GM08714 (cell line): Measurements from ENCODE around the gene HAPLN3.

Experiments used
- H3K4me3 ChIP-seq: fragments of 200-500 bp; sonication (Bioruptor generic); 2 replicates; pipeline ENCODE4 v1.5.1; 2014; ENCODE audit warnings: mild to moderate bottlenecking, low read length, inconsistent platforms
- ZNF274 ChIP-seq: IDR thresholded peaks from 2 replicates; pipeline ENCODE4 v1.6.1; 2012; ENCODE audit warnings: mild to moderate bottlenecking, low read depth, low read length

HAPLN3 gene

GRCh38 chr15:88891540-88892254 is 3.6 kb downstream of the HAPLN3 start:
- H3K4me3 ChIP-seq: no peak overlapping the region
- TF ChIP-seq ZNF274: no peak

DNA sequence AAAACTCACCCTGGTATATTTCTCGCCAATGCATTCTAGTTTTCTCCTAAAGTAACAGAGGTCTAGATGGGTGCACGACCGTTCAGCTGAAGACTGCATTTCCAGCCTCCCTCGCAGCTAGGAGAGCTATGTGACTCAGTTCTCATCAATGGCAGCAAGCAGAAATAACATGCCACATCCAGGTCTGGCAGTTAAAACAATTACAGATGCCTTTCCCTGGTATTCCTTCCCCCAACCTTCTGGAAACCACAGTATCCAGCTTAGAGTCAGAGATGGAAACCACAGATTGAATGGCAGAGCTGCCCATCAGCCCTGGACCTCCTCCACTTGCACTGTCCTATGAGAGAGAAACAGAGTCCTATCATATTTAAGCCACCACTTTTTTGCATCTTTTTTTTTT is 4.8 kb downstream of the HAPLN3 start:
- no peak overlapping the region for H3K4me3 ChIP-seq
- TF ChIP-seq ZNF274: no peak

DNA sequence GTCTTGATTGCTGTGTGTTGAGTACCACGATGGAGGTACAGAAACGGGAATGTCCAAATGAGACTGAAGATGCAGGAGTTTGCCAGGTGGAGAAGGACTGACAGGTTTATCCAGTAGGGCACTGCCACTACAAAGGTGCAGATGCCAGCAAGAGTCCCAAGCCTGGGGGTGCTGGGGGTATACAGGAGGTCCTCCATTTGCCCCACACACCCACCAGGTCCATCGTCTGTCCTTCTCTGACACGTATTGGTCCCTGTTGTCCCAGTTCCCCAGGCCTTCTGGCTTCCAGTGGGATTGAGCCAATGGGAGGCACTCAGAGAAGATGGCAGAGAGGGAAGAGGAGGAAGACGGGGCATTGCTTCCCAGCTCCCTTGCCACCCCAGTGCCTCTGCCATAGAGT is 6.6 kb downstream of the HAPLN3 start:
- no peak overlapping the region for H3K4me3 ChIP-seq
- no peak for TF ChIP-seq ZNF274

DNA sequence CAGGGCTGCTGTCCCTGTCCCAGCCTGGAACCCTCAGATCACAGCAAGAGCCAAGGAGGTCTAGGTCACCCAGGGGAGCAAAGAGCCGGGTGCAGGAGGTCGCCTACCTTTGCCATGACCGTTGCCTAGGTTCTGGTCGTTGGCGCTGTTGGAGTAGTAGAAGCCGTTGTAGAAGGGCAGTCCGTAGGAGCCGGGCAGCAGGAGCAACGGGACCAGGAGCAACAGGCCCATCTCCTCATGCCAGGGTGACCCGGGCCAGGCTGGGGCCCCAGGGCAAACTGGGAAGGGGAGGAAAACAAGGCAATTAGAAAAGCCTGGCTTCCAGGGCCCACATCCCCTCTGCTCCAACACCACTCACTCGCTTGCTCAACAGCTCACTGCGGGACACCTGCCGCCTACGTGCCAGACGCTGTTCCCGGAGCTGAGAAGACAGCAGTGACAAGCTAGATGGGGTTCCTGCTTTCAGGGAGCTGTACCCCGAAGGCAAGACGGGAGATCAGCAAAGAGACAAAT is 8.2 kb downstream of the HAPLN3 start:
- H3K4me3 ChIP-seq: no peak overlapping the region
- no peak for TF ChIP-seq ZNF274

DNA sequence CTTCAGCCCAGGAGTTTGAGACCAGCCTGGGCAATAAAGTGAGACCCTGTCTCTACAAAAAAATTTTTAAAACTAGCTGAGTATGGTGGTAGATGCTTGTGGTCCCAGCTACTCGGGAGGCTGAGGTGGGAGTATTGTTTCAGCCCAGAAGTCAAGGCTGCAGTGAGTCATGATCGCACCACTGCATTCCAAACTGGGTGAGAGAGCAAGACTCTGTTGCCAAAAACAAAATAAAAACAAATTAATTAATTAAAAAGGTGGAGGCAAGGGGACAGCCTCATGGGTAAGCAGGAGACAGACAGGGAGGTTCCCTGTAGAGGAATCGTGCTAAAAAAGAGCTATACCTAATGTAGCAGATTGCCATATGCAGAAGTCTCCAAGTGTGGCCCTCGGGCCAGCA is 12.6 kb downstream of the HAPLN3 start:
- H3K4me3 ChIP-seq: no peak overlapping the region
- TF ChIP-seq ZNF274: no peak

- no peak for TF ChIP-seq ZNF274
- H3K4me3 ChIP-seq: no peak overlapping the region
Observed at GRCh38 chr15:88881775-88882174, 13.6 kb downstream of the HAPLN3 start.

DNA sequence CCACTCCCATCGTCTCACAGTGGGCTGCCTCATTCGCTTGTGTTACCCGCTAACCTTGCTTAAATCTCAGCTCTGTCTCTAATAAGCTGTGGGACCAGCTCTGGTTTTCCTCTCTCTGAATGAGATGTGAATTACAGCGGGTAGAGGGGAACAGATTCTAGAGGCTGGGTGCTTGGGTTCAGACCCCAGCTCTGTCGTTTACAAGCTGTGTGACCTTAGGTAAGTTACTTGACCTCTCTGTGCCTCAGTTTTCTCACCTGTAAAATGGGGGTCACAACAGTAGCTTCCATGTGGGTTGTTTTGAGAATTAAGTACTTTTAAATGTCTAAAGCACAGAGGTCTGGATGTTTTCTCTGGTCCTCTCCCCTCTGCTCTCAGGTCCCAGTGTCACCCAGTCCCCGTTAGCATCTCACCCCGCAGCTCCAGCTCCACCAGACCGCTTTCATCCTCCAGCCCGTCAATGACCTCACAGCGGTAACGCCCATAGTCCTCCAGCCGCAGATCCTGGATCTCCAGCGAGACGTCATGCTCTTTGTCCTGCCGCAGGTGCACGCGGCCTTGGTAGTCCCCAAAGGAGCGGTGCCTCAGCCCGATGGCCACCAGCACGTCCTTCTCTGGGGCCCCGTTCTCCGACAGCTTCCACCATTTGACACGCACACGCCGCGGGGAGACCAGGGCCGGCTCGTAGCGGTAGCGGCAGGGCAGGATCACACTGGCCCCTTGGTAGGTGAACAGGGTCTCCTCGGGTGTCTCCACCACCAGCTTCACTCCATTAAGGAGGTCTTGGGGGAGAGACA is 14.2 kb downstream of the HAPLN3 start:
- no peak overlapping the region for H3K4me3 ChIP-seq
- no peak for TF ChIP-seq ZNF274

- no peak for TF ChIP-seq ZNF274
- H3K4me3 ChIP-seq: no peak overlapping the region
Observed at GRCh38 chr15:88878720-88879184, 16.6 kb downstream of the HAPLN3 start.

- no peak overlapping the region for H3K4me3 ChIP-seq
Observed at GRCh38 chr15:88877906-88878305, 17.4 kb downstream of the HAPLN3 start.

GRCh38 chr15:88877415-88877814 is 17.9 kb downstream of the HAPLN3 start:
- TF ChIP-seq ZNF274: no peak
- H3K4me3 ChIP-seq: no peak overlapping the region

More at GRCh38 chr15:88877906-88878305, 17.4 kb downstream of the HAPLN3 start:
- TF ChIP-seq ZNF274: no peak

DNA sequence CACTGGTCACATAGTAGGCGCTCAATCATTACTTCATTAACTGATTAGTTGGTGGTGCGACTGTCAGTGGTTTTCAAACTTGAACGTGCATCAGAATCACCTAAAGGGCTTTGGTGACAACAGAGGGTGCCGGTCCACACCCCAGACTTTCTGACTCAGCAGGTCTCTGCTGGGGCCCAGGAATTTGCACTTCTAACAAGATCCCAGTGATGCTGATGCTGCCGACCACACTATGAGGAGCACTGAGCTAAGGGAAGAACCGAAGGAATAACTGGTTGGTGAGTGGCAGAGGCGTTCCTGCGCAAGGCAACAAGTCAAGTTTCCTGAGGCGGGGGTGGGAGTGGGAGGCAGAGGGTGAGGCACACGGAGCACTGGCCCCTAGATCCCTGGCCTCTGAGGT is 18.8 kb downstream of the HAPLN3 start:
- H3K4me3 ChIP-seq: no peak overlapping the region
- no peak for TF ChIP-seq ZNF274

DNA sequence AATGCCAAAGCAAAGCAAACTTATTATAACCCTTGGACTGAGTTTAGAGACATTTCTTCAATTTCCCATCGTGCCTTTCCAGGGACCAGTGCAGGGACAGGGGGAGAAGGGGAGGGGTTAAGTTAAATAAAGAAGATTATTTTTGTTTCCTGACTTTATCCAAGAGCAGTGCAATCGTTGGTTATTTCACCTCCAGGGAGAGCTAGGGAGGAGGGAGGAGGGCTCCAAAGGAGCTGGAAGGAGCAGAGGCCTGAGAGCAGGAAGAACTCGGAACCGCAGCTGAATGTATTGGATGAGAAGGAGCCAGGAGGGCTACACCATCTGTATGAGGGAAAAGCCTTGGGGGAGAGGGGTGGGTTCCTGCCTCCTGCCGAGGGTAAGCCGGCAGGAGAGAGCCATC is 20.7 kb downstream of the HAPLN3 start:
- no peak overlapping the region for H3K4me3 ChIP-seq
- no peak for TF ChIP-seq ZNF274

DNA sequence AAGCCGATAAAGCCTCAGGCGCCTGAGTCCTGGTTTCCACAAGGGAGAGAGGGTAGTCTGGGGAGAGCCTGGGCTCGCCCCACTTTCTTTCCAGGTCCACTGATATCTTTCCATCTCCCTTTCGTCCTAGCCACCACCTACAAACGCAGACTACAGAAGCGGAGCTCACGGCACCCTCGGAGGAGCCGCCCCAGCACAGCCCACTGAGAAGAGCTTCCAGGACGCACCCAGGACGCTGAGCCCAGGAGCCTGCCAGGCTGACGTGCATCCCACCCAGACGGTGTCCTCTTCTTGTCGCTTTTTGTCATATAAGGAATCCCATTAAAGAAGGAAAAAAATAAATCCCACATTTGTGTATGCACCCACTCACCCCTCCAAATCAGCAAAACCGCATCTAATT is 21.1 kb downstream of the HAPLN3 start:
- TF ChIP-seq ZNF274: no peak
- no peak overlapping the region for H3K4me3 ChIP-seq

- no peak for TF ChIP-seq ZNF274
- no peak overlapping the region for H3K4me3 ChIP-seq
Observed at GRCh38 chr15:88873786-88874185, 21.6 kb downstream of the HAPLN3 start.

GRCh38 chr15:88872706-88873105 is 22.6 kb downstream of the HAPLN3 start:
- no peak for TF ChIP-seq ZNF274
- H3K4me3 ChIP-seq: no peak overlapping the region
